Left ventricle myocardium inferior (tissue), 1 donor: ENCODE data around the gene HUS1. TPM values are rescaled to one million over a fixed set of nuclear protein-coding genes. Genes with fewer than 3 reads are reported as not detected.

Experiments
- DNase-seq: peaks from one replicate; pipeline ENCODE4 v3.0.0-alpha.2; 2020
- H3K27ac ChIP-seq: fragments of 200-600 bp; replicated peaks from 2 replicates; pipeline ENCODE4 v1.8.0; 2021
- H3K27me3 ChIP-seq: fragments of 200-600 bp; 2 replicates; pipeline ENCODE4 v1.8.0; 2021; ENCODE audit warnings: low read depth
- H3K36me3 ChIP-seq: fragments of 200-600 bp; 2 replicates; pipeline ENCODE4 v1.8.0; 2021
- H3K4me1 ChIP-seq: fragments of 200-600 bp; 2 replicates; pipeline ENCODE4 v1.8.0; 2021
- H3K4me3 ChIP-seq: fragments of 200-600 bp; 2 replicates; pipeline ENCODE4 v1.8.0; 2021; ENCODE audit warnings: mild to moderate bottlenecking, moderate library complexity
- H3K9me3 ChIP-seq: fragments of 200-600 bp; replicated peaks from 2 replicates; pipeline ENCODE4 v1.8.0; 2021
- intact Hi-C: fragments of 100-400 bp; cut with micrococcal nuclease; formaldehyde crosslinking; loops from one replicate; pipeline ENCODE4 v1.11.0; 2022
- total RNA-seq: library from RNA; stranded (reverse); fragmentation: NEBNext Ultra II Directional; extraction: Animal tissue kit (Norgen Biotek cat#: 25700); gene quantifications from one replicate; pipeline ENCODE4 v1.2.1, GENCODE V29; 2021
- TF ChIP-seq, protein P1 (sequence below): fragments of 200-600 bp; IDR thresholded peaks from 2 replicates; pipeline ENCODE4 v1.8.0; 2021; ENCODE audit warnings: antibody characterized with exemption, mild to moderate bottlenecking, borderline replicate concordance
- donor health status: DM: no; HTN: yes; CAD: no; lungs with severe emphysema.

The HUS1 gene
- total RNA-seq, 1 donor from 2014 or later = 26.4 TPM

GRCh38 chr7:47967123-47967522 lies 12.3 kb downstream of the HUS1 start:
- DNase-seq = peak; percentile 34
- TF ChIP-seq, protein P1, sequence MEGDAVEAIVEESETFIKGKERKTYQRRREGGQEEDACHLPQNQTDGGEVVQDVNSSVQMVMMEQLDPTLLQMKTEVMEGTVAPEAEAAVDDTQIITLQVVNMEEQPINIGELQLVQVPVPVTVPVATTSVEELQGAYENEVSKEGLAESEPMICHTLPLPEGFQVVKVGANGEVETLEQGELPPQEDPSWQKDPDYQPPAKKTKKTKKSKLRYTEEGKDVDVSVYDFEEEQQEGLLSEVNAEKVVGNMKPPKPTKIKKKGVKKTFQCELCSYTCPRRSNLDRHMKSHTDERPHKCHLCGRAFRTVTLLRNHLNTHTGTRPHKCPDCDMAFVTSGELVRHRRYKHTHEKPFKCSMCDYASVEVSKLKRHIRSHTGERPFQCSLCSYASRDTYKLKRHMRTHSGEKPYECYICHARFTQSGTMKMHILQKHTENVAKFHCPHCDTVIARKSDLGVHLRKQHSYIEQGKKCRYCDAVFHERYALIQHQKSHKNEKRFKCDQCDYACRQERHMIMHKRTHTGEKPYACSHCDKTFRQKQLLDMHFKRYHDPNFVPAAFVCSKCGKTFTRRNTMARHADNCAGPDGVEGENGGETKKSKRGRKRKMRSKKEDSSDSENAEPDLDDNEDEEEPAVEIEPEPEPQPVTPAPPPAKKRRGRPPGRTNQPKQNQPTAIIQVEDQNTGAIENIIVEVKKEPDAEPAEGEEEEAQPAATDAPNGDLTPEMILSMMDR = no peak
- Histone ChIP-seq H3K27me3 (no peaks in the 10 kb centered on the region), H3K36me3 (peaks cover 76% of the 10 kb centered on the region), H3K4me1 (peaks cover 42% of the 10 kb centered on the region), H3K4me3 (no peak overlapping the region), H3K9me3 (no peaks in the 10 kb centered on the region), H3K27ac (peak overlapping the region; percentile 34)
- intact Hi-C loops = no loop called here

DNA sequence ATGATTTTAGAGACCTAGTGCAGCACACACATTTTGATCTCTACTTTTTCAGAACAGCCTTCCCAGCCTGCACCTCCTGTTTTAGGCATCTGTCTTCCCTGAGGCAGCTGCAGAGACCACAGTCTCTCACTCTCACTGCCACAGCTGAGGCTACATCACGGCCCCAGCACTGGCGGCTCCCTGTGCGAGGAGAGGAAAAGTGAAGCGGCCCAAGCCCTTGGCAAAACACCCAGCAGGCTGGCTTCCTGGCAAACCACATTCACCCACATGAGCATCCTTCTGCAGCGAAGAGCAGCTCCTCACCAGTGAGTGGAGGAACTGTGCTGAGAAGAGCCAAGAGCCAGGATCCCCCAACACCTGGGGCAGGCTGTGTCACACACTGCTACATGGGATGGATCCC lies 14.0 kb downstream of the HUS1 start:
- no peaks in the 10 kb centered on the region for H3K9me3 ChIP-seq
- H3K36me3 ChIP-seq = peaks cover 80% of the 10 kb centered on the region
- no peak for DNase-seq
- peaks cover 39% of the 10 kb centered on the region for H3K4me1 ChIP-seq
- no peaks in the 10 kb centered on the region for H3K27me3 ChIP-seq
- intact Hi-C loops = no loop called here
- TF ChIP-seq, protein P1 = no peak
- H3K4me3 ChIP-seq = no peak overlapping the region
- H3K27ac ChIP-seq = no peak overlapping the region

GRCh38 chr7:47962262-47962661 lies 17.2 kb downstream of the HUS1 start:
- no peak overlapping the region for H3K4me3 ChIP-seq
- H3K27me3 ChIP-seq = no peaks in the 10 kb centered on the region
- H3K36me3 ChIP-seq = peaks cover 77% of the 10 kb centered on the region
- intact Hi-C loops = no loop called here
- H3K4me1 ChIP-seq = peaks cover 13% of the 10 kb centered on the region
- no peak overlapping the region for H3K27ac ChIP-seq
- no peak for DNase-seq
- no peaks in the 10 kb centered on the region for H3K9me3 ChIP-seq
- TF ChIP-seq, protein P1 = no peak

DNA sequence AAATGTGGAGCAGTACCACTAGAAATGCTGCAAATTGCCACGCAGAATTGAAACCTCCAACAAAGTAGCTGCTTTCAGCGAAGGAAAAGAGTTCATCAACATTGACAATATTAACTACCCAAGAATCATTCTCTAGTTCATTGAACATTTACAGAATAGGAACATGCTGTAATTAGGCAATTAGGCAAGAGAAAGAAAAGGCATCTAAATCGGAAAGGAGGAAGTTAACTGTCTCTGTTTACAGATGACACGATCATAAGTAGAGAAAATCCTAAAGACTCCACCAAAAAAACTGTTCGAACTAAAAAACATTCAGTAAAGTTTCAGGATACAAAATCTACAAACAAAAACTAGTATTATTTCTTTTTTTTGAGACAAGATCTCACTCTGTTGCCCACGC lies 22.3 kb downstream of the HUS1 start:
- Histone ChIP-seq H3K9me3 (no peaks in the 10 kb centered on the region), H3K4me1 (peaks cover 17% of the 10 kb centered on the region), H3K36me3 (peaks cover 46% of the 10 kb centered on the region), H3K4me3 (no peak overlapping the region), H3K27ac (no peak overlapping the region), H3K27me3 (no peaks in the 10 kb centered on the region)
- no peak for DNase-seq
- TF ChIP-seq, protein P1 = no peak
- intact Hi-C loops = no loop called here

DNA sequence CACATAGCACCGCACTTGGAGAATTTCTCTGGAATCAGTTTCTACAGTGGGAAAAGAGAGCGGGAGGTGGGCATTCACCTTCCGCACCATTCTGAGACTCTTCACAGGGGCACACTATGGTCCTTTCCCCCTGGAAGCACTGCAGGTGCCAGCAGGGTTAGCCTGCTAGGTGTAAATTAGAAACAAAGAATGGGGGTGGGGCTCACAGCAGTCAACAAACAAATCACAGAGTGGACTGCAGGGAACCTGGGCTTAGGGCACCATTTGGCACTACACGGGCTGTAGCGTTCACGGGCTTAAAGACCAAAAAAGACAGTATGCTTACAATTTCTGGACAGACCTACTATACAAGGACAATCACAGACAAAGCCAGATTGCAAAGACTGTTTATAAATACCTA lies 23.2 kb downstream of the HUS1 start:
- DNase-seq = no peak
- no peaks in the 10 kb centered on the region for H3K27me3 ChIP-seq
- H3K36me3 ChIP-seq = peaks cover 37% of the 10 kb centered on the region
- H3K9me3 ChIP-seq = no peaks in the 10 kb centered on the region
- H3K4me3 ChIP-seq = no peak overlapping the region
- intact Hi-C loops = no loop called here
- TF ChIP-seq, protein P1 = no peak
- H3K4me1 ChIP-seq = peaks cover 21% of the 10 kb centered on the region
- H3K27ac ChIP-seq = no peak overlapping the region
